Measurements from ENCODE around the gene FARP2.
"Not testable (repeated sequence)": the region's sequence is repeated elsewhere in the genome, so short reads cannot be mapped to it uniquely, and the experiment has no call there.

FARP2 gene

GRCh38 chr2:241506793-241507429 lies 150.8 kb downstream of the FARP2 start:
- DNase-seq = no peak

DNA sequence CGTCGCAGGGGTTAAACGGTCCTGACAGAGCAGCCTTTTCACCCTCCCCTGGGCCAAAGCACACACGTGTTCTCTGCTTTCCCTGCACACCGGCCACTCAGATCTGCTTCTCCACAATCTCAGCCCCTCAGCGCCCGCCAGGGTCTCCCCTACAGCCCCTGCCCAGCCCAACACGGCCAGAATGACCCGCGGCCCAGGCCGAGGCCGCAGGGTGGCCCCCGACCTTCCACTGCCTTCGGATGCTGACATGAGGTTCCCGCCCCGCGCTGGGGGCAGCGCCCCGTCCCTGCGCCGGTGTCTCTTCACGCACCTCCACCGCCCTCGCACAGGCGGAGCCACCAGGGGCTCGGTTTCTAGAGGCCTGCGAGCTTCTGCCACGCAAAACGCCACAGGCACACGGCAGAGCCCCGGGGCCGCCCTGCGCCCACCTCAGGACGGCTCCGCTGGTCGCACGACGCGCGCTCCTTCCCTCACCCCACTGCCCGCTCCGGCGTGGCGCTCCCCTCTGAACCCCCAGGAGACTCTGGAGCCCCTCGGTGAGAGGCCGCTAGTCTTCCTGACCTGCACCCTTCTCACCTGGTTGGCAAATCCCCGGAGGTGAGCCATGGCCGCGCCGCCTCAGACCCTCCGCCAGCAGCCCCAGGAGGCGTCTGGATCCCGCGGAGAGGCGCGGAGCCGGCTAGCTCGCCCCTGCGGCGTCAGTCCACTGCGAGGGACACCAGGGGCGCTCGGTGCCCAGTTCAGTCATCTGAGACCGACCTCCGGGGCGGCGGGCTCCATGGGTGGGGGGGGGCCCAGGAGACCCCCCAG lies 151.6 kb downstream of the FARP2 start:
- peak; percentile 19 for DNase-seq

DNA sequence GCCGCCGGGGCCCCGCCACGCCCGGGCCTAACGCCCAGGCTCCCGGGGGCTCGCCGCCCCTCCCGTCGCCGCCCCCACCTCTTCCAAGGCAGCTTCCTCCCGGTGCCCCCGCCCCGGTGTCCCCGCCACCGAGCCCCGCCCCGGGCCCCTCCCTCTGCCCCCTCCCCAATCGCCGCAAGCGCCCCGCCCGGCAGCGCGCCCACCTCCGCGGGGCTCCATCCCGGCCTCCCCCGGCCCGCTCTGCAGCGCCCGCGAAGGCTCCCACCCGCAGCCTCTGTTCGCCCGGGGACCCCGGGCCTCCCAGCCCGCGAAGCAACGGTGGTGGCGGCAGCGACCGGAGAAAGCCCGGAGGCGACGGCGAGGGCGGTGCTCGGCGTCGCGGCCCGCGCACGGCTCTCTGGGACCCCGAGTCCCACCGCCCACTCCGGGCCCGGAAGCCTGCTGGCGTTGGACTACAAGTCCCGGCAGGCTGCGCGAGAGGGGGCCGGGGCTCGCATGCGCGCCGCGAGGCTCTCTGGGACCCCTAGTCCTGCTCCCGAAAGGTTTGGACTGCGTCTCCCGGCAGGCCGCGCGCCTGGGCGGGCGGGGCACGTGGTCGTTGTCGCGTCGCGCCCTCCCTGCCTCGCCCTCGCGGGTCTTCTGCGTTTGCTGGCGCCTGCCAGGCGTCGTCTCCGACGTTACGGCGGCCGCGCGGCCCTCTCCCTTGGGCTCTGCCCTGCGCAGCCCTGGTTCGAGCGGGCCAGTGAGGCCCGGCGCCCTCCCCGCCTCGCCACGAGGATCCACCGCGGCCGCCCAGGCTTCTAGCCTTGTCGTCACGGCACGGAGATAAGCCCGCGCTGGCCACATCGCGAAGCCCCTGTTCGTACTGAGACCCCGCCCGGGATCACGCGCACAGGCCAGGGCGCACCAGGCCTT lies 152.4 kb downstream of the FARP2 start, which contains the start of gene STK25:
Gene STK25 (minus strand): TSS at position 345 of the 915 bp plus-strand sequence. CDS start 549 bp downstream, outside the sequence.
- DNase-seq = peak; percentile 97

DNA sequence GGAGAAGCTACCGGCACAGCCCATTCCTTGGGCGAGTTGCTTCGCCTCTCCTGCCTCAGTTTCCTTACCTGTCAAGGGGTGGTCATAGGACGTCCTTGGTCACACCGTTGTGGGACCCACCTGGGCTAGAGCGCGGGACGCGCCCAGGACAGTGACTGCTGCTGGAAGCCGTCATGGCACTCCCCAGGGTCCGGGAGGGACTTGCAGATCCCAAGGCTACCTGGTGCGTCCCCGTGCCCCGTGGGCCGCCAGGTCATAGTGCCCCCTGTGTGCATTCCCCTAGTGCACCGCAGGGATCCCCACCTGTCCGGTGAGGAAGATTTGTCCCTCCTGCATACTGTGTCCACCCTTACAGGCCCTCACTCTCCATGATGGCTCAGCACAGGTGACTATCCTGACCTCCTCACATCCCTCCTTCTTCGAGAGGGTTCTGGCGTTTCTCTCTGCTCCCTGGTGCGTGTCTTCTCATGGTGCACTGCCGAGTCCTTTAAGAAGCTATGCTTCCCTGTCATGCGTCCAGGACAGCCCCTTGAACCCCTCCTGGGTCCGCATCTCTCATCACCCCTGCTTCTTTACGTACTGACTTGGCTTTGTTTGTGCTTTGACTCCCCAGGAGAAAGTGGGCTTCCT lies 153.2 kb downstream of the FARP2 start:
- no peak for DNase-seq

GRCh38 chr2:241511091-241511741 lies 155.1 kb downstream of the FARP2 start:
- DNase-seq = no peak

DNA sequence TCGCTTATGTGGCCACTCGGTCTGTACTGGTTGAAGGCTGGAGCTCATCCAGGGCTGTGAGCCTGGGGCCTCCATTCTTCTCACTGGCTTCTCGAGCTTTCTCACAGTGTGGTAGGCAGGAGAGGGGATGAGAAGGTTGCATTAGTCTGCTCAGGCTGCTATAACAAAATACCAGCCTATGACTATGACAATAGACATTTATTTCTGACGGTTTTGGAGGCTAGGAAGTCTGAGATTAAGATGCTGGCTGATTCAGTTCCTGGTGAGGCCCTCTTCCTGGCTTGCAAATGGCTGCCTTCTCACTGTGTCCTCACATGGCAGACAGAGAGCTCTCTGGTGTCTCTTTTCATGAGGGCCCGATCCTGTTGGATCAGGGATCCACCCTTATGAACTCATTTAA lies 158.5 kb downstream of the FARP2 start:
- no peak for DNase-seq

GRCh38 chr2:241514986-241515737 lies 159.1 kb downstream of the FARP2 start:
- no peak for DNase-seq

DNA sequence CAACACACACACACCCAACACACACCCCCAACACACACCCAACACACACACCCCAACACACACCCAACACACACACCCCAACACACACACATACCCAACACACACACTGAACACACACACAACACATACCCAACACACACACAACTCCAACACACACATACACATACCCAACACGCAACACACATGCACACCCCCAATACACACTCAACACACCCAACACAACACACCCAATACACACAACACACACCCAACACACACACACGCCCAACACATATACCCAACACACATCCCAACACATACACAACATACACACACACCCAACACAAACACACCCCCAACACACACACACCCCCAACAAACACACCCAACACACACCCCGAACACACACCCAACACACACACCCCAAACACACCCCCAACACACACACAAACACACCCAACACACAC lies 160.5 kb downstream of the FARP2 start:
- no peak for DNase-seq

GRCh38 chr2:241517297-241517696 lies 161.2 kb downstream of the FARP2 start:
- no peak for DNase-seq

DNA sequence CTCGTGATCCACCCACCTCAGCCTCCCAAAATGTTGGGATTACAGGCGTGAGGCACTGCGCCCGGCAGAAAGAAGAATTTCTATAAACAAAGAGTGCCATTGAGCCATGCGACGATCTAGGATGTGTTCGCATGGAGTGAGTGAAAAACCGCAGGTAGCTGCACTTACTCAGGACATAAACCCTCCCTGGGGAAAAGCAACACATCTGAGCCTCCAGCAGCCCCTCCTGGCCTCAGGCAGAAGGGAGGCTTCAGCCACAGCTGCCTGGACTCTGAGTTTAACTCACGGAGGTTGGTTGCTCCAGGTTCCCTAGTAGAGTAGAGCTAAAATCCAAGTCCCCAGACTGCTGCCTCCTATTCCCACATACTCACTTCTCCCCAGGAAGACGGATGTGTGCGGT lies 163.6 kb downstream of the FARP2 start:
- no peak for DNase-seq

DNA sequence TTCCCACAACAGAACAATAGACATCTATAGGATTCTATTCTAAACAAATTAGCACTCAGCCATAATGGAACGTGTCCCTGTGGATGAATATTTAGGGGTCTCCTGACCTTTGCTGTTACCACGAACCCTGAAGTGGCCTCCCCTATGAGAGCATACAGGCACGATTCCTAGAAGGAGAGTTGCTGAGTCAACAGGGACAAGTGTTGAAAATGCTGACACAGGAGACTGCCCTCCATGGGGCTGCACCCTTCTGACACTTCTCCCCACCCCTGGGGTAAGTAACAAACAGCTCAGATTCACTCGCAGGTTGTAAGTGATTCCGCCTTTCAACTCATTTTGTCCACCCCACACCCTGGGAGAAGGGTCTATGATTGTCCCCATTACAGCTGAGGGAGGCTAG lies 166.4 kb downstream of the FARP2 start:
- DNase-seq = no peak

DNA sequence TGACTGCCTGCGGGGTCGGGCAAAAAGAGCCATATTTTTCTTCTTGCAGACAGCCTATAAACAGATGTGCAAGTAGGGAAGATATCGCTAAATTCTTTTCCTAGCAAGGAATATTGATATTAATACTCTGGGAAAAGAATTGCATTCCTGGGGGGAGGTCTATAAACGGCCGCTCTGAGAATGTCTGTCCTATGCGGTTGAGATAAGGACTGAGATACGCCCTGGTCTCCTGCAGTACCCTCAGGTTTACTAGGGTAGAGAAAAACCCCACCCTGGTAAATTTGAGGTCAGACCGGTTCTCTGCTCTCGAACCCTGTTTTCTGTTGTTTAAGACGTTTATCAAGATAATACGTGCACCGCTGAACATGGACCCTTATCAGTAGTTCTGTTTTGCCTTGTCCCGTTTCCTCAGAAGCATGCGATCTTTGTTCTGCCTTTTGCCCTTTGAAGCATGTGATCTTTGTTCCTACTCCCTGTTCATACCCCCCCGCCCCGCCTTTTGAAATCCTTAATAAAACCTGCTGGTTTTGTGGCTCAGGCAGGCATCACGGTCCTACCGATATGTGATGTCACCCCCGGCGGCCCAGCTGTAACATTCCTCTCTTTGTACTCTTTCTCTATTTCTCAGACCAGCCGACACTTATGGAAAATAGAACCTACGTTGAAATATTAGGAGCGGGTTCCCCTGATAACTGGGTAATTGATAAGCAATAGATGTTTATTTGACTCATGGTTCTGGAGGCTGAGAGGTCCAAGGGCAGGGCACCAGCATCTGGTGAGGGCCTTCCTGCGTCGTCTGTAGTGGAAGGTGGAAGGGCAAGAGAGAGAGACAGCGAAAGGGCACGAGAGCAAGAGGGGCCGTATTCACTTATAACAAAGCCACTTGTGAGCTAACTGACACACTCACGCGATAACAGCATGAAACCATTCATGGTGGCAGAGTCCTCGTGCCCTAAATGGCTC lies 170.0 kb downstream of the FARP2 start:
- DNase-seq = not testable (repeated sequence)

DNA sequence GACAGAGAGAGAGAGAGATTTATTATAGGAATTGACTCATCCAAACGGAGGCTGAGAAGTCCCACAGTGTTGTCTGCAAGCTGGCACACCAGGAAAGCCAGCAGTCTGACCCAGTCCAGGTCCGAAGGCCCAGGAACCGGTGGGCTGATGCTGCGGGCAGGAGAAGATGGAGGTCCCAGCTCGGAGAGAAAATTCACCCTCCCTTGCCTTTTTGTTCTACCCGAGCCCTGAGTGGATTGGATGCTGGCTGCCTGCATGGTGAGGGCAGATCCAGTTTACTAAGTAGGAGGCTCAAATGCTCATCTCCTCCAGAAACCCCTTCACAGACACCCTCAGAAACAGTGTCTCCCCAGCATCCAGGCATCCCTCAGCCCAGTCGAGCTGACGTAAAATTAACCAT lies 174.5 kb downstream of the FARP2 start:
- no peak for DNase-seq

- no peak for DNase-seq
These were observed 175.2 kb downstream of the FARP2 start for GRCh38 chr2:241531161-241531722.

GRCh38 chr2:241532168-241532567 lies 176.1 kb downstream of the FARP2 start:
- no peak for DNase-seq

DNA sequence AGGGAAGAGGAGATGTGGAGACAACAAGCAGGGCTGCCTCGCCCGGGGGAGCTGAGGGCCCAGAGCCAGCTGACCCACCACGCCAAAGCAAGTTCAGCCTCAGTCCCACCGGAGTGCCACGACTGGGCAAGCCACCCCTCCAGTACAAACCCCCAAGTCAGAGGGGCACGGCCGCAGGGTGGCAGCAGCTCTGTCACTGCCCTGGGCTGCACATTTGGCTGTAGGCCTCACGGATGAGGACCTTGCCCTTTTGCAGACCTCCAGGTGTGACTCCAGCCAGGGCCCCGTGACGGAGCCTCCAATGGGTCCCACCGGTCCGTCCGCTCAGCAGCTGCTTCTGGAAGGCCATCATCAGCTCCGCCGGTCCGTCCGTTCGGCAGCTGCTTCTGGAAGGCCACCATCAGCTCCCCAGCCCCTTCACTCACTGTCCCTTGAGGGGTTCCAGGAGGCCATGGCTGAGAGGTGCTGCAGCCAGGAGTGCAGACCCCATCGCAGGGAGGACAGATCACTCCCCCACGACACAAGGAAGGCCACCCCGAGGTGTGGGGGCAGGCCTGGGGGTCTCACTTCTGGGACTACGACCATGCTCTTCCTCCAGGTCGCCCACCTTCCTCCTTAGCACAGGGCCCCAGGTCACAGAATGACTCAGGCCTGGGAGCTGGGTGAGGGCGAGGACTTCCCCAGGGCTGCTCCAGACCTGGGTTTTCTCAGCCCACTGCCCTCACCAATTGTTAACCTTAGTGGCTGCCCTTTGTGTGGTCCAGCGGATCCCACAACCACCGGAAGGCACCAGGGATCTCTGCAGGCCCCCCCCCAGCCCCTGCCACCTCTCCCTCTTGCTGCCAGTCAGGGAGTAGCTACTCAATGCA lies 176.9 kb downstream of the FARP2 start:
- DNase-seq = no peak

DNA sequence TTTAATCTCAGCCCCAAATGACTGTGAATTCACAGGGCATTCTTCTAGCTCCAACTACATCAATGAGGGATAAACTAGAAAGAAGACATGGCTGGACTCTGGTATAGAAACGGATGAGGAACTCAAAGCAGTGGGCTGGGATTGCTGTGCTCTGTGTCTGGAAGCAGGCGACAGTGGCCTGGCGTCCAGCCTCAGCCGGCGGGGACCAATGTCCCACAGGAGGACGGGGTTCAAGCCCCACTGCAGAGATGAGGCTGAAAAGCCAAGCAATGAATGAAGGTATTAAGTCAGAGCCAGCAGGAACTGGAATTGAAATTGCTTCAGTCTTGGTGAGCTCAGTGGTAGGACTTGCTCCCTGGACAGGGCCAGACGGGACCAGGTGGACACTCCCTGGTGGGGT lies 178.2 kb downstream of the FARP2 start:
- no peak for DNase-seq

GRCh38 chr2:241534701-241535375 lies 178.8 kb downstream of the FARP2 start:
- DNase-seq = no peak
